Keratinocyte (primary cell): ENCODE data around the gene FCRLB. TPM values are rescaled to one million over a fixed set of nuclear protein-coding genes. Genes with fewer than 3 reads are reported as not detected.

ENCODE experiments used
- DNase-seq: peaks from one replicate; pipeline ENCODE4 v3.0.0-alpha.2; 2011; ENCODE audit warnings: low read depth, missing footprints, low spot score
- FAIRE-seq: peaks from 2 replicates; lab custom pipeline; 2011; peaks lifted over from hg19 to GRCh38; lab: Jason Lieb, UNC
- H2AFZ ChIP-seq: 2 replicates; pipeline ENCODE4 v1.6.0; 2012; ENCODE audit warnings: low read length, control low read depth, inconsistent platforms; ENCODE audit not compliant: control insufficient read depth
- H3K27ac ChIP-seq: 2 replicates; pipeline ENCODE4 v1.5.1; 2011; ENCODE audit warnings: low read length; ENCODE audit not compliant: control insufficient read depth, insufficient read depth
- H3K27me3 ChIP-seq: 3 replicates; pipeline ENCODE4 v1.6.0; 2011; ENCODE audit warnings: low read length; ENCODE audit not compliant: control insufficient read depth, insufficient read depth; ENCODE audit errors: extremely low read depth
- H3K36me3 ChIP-seq, 2 experiments: 2 replicates in 1 of 2; 3 replicates in 1 of 2; pipeline ENCODE4 v1.5.1; 2011; ENCODE audit warnings: low read length in 2 of 2, mild to moderate bottlenecking in 1 of 2; ENCODE audit not compliant: control insufficient read depth in 2 of 2, insufficient read depth in 2 of 2; ENCODE audit errors: extremely low read depth in 1 of 2
- H3K4me1 ChIP-seq: 3 replicates; pipeline ENCODE4 v1.5.1; 2011; ENCODE audit warnings: low read length; ENCODE audit not compliant: control insufficient read depth, insufficient read depth; ENCODE audit errors: extremely low read depth
- H3K4me2 ChIP-seq: 3 replicates; pipeline ENCODE4 v1.6.0; 2011; ENCODE audit warnings: low read depth, low read length; ENCODE audit not compliant: control insufficient read depth, insufficient read depth; ENCODE audit errors: extremely low read depth
- H3K4me3 ChIP-seq, 3 experiments: fragments of 200-600 bp in 1 of 3; sonication (generic) in 1 of 3; 2 replicates in 2 of 3; 3 replicates in 1 of 3; pipeline ENCODE4 v1.5.1; 2011 to 2016; ENCODE audit warnings: low read length in 3 of 3, mild to moderate bottlenecking in 3 of 3, control low read depth in 2 of 3, inconsistent platforms in 1 of 3, low read depth in 1 of 3, mixed read lengths in 1 of 3, mixed run types in 1 of 3, moderate library complexity in 1 of 3; ENCODE audit not compliant: control insufficient read depth in 2 of 3, insufficient read depth in 2 of 3; ENCODE audit errors: extremely low read depth in 1 of 3
- H3K79me2 ChIP-seq: 2 replicates; pipeline ENCODE4 v1.6.0; 2012; ENCODE audit warnings: low read length; ENCODE audit not compliant: control insufficient read depth, insufficient read depth
- H3K9ac ChIP-seq: 3 replicates; pipeline ENCODE4 v1.6.0; 2011; ENCODE audit warnings: low read length; ENCODE audit not compliant: control insufficient read depth, insufficient read depth; ENCODE audit errors: extremely low read depth
- H3K9me1 ChIP-seq: 3 replicates; pipeline ENCODE4 v1.6.0; 2011; ENCODE audit warnings: low read length; ENCODE audit not compliant: control insufficient read depth, insufficient read depth; ENCODE audit errors: extremely low read depth
- H3K9me3 ChIP-seq: 2 replicates; pipeline ENCODE4 v1.5.1; 2012; ENCODE audit warnings: low read depth, low read length; ENCODE audit not compliant: control insufficient read depth
- H4K20me1 ChIP-seq: 3 replicates; pipeline ENCODE4 v1.6.0; 2011; ENCODE audit warnings: low read length; ENCODE audit not compliant: control insufficient read depth, insufficient read depth; ENCODE audit errors: extremely low read depth
- CTCF ChIP-seq, 3 experiments: IDR thresholded peaks in 1 of 3; conservative IDR thresholded peaks in 1 of 3; optimal IDR thresholded peaks in 1 of 3; 2 replicates in 2 of 3; 3 replicates in 1 of 3; pipeline versions ENCODE3 to v1.5.1; 2011; ENCODE audit warnings: low read length in 3 of 3, mild to moderate bottlenecking in 3 of 3, moderate library complexity in 2 of 3, control low read depth in 1 of 3, inconsistent platforms in 1 of 3; ENCODE audit not compliant: insufficient read depth in 2 of 3; ENCODE audit errors: extremely low read depth in 1 of 3
- EZH2 ChIP-seq: IDR thresholded peaks from one replicate; pipeline ENCODE4 v1.6.1; 2012; ENCODE audit warnings: inconsistent platforms, mild to moderate bottlenecking, low read length, moderate library complexity
- dilution Hi-C: fragments of 300-500 bp; cut with MboI; formaldehyde crosslinking; loops from one replicate; pipeline ENCODE4 v1.7.0; 2020; ENCODE audit warnings: low sequenced_read_pairs; ENCODE audit not compliant: extremely low pct_ligation_motif_present
- polyA plus RNA-seq, 5 experiments: library from polyadenylated mRNA; depleted of rRNA in 3 of 5; stranded (reverse) in 3 of 5; stranded (forward) in 1 of 5; unstranded in 1 of 5; fragments of >200 nt; gene quantifications; 1 replicate in 1 of 5; 2 replicates in 3 of 5; 3 replicates in 1 of 5; pipeline versions ENCODE4 v1.2.1 to v1.2.3, GENCODE V29; 2011 to 2012; ENCODE audit warnings: missing spikeins in 2 of 5, low read depth in 1 of 5, low replicate concordance in 1 of 5

FCRLB gene
- polyA plus RNA-seq, 1 donor (not counting 4 experiments of a cell fraction or from before 2014, with no cell fraction given) = 0.52 TPM

GRCh38 chr1:161737625-161738024 lies 16.3 kb downstream of the FCRLB start:
- dilution Hi-C loops = no loop called here
- H3K9me1 ChIP-seq = no peaks in the 10 kb centered on the region
- DNase-seq (no peak), FAIRE-seq (no peak)
- H3K27ac ChIP-seq = no peak overlapping the region
- H3K4me3 ChIP-seq = no peak overlapping the region
- H3K36me3 ChIP-seq = no peaks in the 10 kb centered on the region
- H4K20me1 ChIP-seq = no peaks in the 10 kb centered on the region
- peaks cover 36% of the 10 kb centered on the region for H3K4me1 ChIP-seq
- no peak overlapping the region for H2AFZ ChIP-seq
- no peak overlapping the region for H3K4me2 ChIP-seq
- H3K79me2 ChIP-seq = no peaks in the 10 kb centered on the region
- no peaks in the 10 kb centered on the region for H3K9me3 ChIP-seq
- H3K9ac ChIP-seq = no peak overlapping the region
- no peaks in the 10 kb centered on the region for H3K27me3 ChIP-seq
- TF ChIP-seq EZH2 = no peak

- TF ChIP-seq CTCF (optimal IDR thresholded peaks at IDR 0.05 in 1 of 3, IDR thresholded peaks at IDR 0.05 in 1 of 3, conservative IDR thresholded peaks at IDR 0.05 in 1 of 3; ENCODE audit: extremely low read depth in 1 of 3, insufficient read depth in 2 of 3, low read length in 3 of 3) (peak; percentile 59 to 72 (median 68)), EZH2 (no peak)
- no peak overlapping the region for H3K27ac ChIP-seq
- H3K4me3 ChIP-seq = no peak overlapping the region
- H3K4me2 ChIP-seq = no peak overlapping the region
- H3K9ac ChIP-seq = no peak overlapping the region
- H4K20me1 ChIP-seq = no peaks in the 10 kb centered on the region
- DNase-seq (no peak), FAIRE-seq (peak; percentile 36)
- H3K9me1 ChIP-seq = no peaks in the 10 kb centered on the region
- dilution Hi-C loops = no loop called here
- H3K9me3 ChIP-seq = no peaks in the 10 kb centered on the region
- H3K27me3 ChIP-seq = no peaks in the 10 kb centered on the region
- H3K4me1 ChIP-seq = peaks cover 26% of the 10 kb centered on the region
- no peak overlapping the region for H2AFZ ChIP-seq
- no peaks in the 10 kb centered on the region for H3K79me2 ChIP-seq
- no peaks in the 10 kb centered on the region for H3K36me3 ChIP-seq
Observed at GRCh38 chr1:161738627-161739287, 17.4 kb downstream of the FCRLB start.
